HepG2 (cell line): ENCODE data around the gene PPM1M. TPM values are rescaled to one million over a fixed set of nuclear protein-coding genes. Genes with fewer than 3 reads are reported as not detected.

ENCODE experiments used
- ATAC-seq: fragments of 200-7000 bp; cut with Tn5 transposase; 3 replicates; pipeline ENCODE4 v1.9.1; 2020; ENCODE audit warnings: mild to moderate bottlenecking, moderate library complexity
- Bru-seq: library from RNA; stranded (reverse); fragments of 400-500 nt; gene quantifications from one replicate; lab custom pipeline; 2021; lab: Mats Ljungman, UMichigan
- BruChase-seq, 2 experiments: library from RNA; stranded (reverse); fragments of 400-500 nt; gene quantifications; one replicate each; lab custom pipeline; 2021; lab: Mats Ljungman, UMichigan
- BruUV-seq: library from RNA; stranded (reverse); fragments of 400-500 nt; replicated peaks from 2 replicates; lab custom pipeline; 2021; lab: Mats Ljungman, UMichigan
- CTCF ChIA-PET: fragments of 300-600 bp; formaldehyde crosslinking; extraction: SDS; loops from one replicate; lab custom pipeline; 2021; ENCODE audit warnings: low total read pairs, inconsistent platforms, low intra/inter-chr PET ratio; lab: Yijun Ruan, JAX
- POLR2A ChIA-PET: fragments of 350-600 bp; sonication (Branson Sonifier 250); formaldehyde crosslinking; loops from one replicate; lab custom pipeline; 2020; ENCODE audit warnings: antibody characterized with exemption, inconsistent platforms; lab: Yijun Ruan, JAX
- DNase-seq: peaks from one replicate; pipeline ENCODE4 v3.0.0-alpha.2; 2015; ENCODE audit warnings: low spot score
- FAIRE-seq: peaks from 3 replicates; lab custom pipeline; 2011; peaks lifted over from hg19 to GRCh38; lab: Jason Lieb, UNC
- H2AFZ ChIP-seq: one replicate; pipeline ENCODE4 v1.6.1; 2011; ENCODE audit warnings: low read length, inconsistent platforms
- H3K27ac ChIP-seq: fragments of 300-600 bp; 3 replicates; pipeline ENCODE4 v1.8.0; 2011; ENCODE audit warnings: mixed run types, mild to moderate bottlenecking, mixed read lengths, low read length, inconsistent platforms; ENCODE audit not compliant: insufficient read depth; ENCODE audit errors: extremely low read length
- H3K27me3 ChIP-seq, 2 experiments: fragments of 200-600 bp in 1 of 2; 2 replicates in 1 of 2; 3 replicates in 1 of 2; pipeline versions ENCODE4 v1.6.0 to v1.8.0; 2011; ENCODE audit warnings: low read length in 2 of 2, mild to moderate bottlenecking in 2 of 2, moderate library complexity in 2 of 2, inconsistent platforms in 1 of 2; ENCODE audit not compliant: insufficient read depth in 2 of 2, control insufficient read depth in 1 of 2
- H3K36me3 ChIP-seq, 2 experiments: fragments of 200-600 bp in 1 of 2; replicated peaks in 1 of 2; 2 replicates in 1 of 2; 3 replicates in 1 of 2; pipeline versions ENCODE4 v1.5.1 to v1.8.0; 2011; ENCODE audit warnings: low read length in 2 of 2, inconsistent platforms in 1 of 2; ENCODE audit not compliant: insufficient read depth in 2 of 2, control insufficient read depth in 1 of 2
- H3K4me1 ChIP-seq: 2 replicates; pipeline ENCODE4 v1.5.1; 2012; ENCODE audit warnings: low read length, inconsistent platforms; ENCODE audit not compliant: insufficient read depth
- H3K4me2 ChIP-seq: 2 replicates; pipeline ENCODE4 v1.6.0; 2011; ENCODE audit warnings: low read depth, low read length, inconsistent platforms
- H3K4me3 ChIP-seq, 3 experiments: fragments of 200-600 bp in 1 of 3; sonication (generic), shearing (Covaris generic) in 1 of 3; replicated peaks in 1 of 3; 2 replicates each; pipeline ENCODE4 v1.5.1; 2011 to 2016; ENCODE audit warnings: low read length in 3 of 3, inconsistent platforms in 2 of 3, low read depth in 2 of 3, mild to moderate bottlenecking in 2 of 3, control low read depth in 1 of 3, mixed read lengths in 1 of 3; ENCODE audit not compliant: insufficient read depth in 1 of 3
- H3K79me2 ChIP-seq: one replicate; pipeline ENCODE4 v1.6.1; 2011; ENCODE audit warnings: low read length, inconsistent platforms; ENCODE audit not compliant: insufficient read depth
- H3K9ac ChIP-seq: 2 replicates; pipeline ENCODE4 v1.6.0; 2011; ENCODE audit warnings: mild to moderate bottlenecking, low read depth, low read length, inconsistent platforms; ENCODE audit not compliant: insufficient read depth
- H3K9me3 ChIP-seq: 2 replicates; pipeline ENCODE4 v1.5.1; 2012; ENCODE audit warnings: mild to moderate bottlenecking, low read length
- H4K20me1 ChIP-seq: 2 replicates; pipeline ENCODE4 v1.6.0; 2011; ENCODE audit warnings: inconsistent platforms, mild to moderate bottlenecking, low read length, moderate library complexity; ENCODE audit not compliant: insufficient read depth
- EHMT2 ChIP-seq: fragments of 200-600 bp; sonication (generic); IDR thresholded peaks from 2 replicates; pipeline ENCODE4 v1.7.0; 2017; ENCODE audit warnings: antibody characterized with exemption, low read depth, low read length, borderline replicate concordance
- NFIC ChIP-seq: IDR thresholded peaks from 2 replicates; pipeline ENCODE4 v1.6.1; 2012; ENCODE audit warnings: mild to moderate bottlenecking, low read length, inconsistent platforms
- PHF20 ChIP-seq: sonication (generic); formaldehyde crosslinking; IDR thresholded peaks from 2 replicates; pipeline ENCODE4 v1.5.0; 2020; ENCODE audit warnings: mild to moderate bottlenecking, missing genetic modification reagents
- RBM22 ChIP-seq: fragments of 200-400 bp; formaldehyde crosslinking; optimal IDR thresholded peaks from 2 replicates; pipeline ENCODE3; 2017; ENCODE audit warnings: mild to moderate bottlenecking, low read length, moderate library complexity
- ZNF563 ChIP-seq: sonication (generic); formaldehyde crosslinking; IDR thresholded peaks from 2 replicates; pipeline ENCODE4 v1.8.0; 2022; ENCODE audit warnings: mild to moderate bottlenecking, moderate library complexity, missing genetic modification reagents
- ZNF570 ChIP-seq: sonication (generic); formaldehyde crosslinking; IDR thresholded peaks from 2 replicates; pipeline ENCODE4 v1.4.0; 2020; ENCODE audit warnings: mild to moderate bottlenecking, missing genetic modification reagents, borderline replicate concordance
- ZNF83 ChIP-seq: sonication (generic); formaldehyde crosslinking; IDR thresholded peaks from 2 replicates; pipeline ENCODE4 v1.4.0; 2020; ENCODE audit warnings: missing genetic modification reagents, mild to moderate bottlenecking, borderline replicate concordance
- WGBS: methylation state at CpG from one replicate; pipeline ENCODE4 v1.1.6; 2017; ENCODE audit warnings: low lambda C conversion rate; 5-methylcytosine and 5-hydroxymethylcytosine counted together
- in situ Hi-C: cut with HindIII; loops from 2 replicates; pipeline ENCODE4 v1.10.0; 2017; ENCODE audit warnings: low pct_unique_long_range_greater_than_20kb; ENCODE audit not compliant: extremely low pct_ligation_motif_present
- intact Hi-C: fragments of 100-400 bp; cut with micrococcal nuclease; formaldehyde crosslinking; loops from one replicate; pipeline ENCODE4 v1.10.0; 2022; ENCODE audit not compliant: unreplicated experiment
- long read RNA-seq, 2 experiments: library from RNA in 1 of 2; library from polyadenylated mRNA in 1 of 2; stranded (forward) in 1 of 2; unstranded in 1 of 2; transcript quantifications; one replicate each; pipeline ENCODE4 v2.0.0, GENCODE V29; 2019 to 2022
- polyA minus RNA-seq, 3 experiments: library from RNA; depleted of rRNA, polyadenylated mRNA; stranded (reverse); fragments of >200 nt; gene quantifications; 2 replicates each; pipeline ENCODE4 v1.2.3, GENCODE V29; 2011; ENCODE audit warnings: low replicate concordance in 1 of 3
- polyA plus RNA-seq, 8 experiments: library from polyadenylated mRNA; depleted of rRNA in 3 of 8; stranded (reverse) in 7 of 8; unstranded in 1 of 8; fragments of >200 nt; fragmentation: Illumina TruSeq in 4 of 8; extraction: Trizol in 4 of 8; gene quantifications; 2 replicates each; pipeline versions ENCODE4 v1.2.1 to v1.2.3, GENCODE V29; 2011 to 2016; ENCODE audit warnings: low read depth in 4 of 8, missing spikeins in 1 of 8, mixed read lengths in 1 of 8; ENCODE audit not compliant: insufficient read depth in 1 of 8
- total RNA-seq, 5 experiments: library from RNA; depleted of rRNA; stranded (reverse); fragments of >200 nt; fragmentation: Illumina TruSeq; extraction: Trizol; gene quantifications; 2 replicates each; pipeline ENCODE4 v1.2.3, GENCODE V29; 2016; ENCODE audit warnings: low read depth in 1 of 5
- TF ChIP-seq, protein P1 (sequence below): sonication (generic); formaldehyde crosslinking; IDR thresholded peaks from 2 replicates; pipeline ENCODE4 v1.8.0; 2022; ENCODE audit warnings: low read depth, missing genetic modification reagents
- TF ChIP-seq, protein P2 (sequence below): sonication (generic); formaldehyde crosslinking; IDR thresholded peaks from 2 replicates; pipeline ENCODE4 v1.4.0; 2020; ENCODE audit warnings: mild to moderate bottlenecking, missing genetic modification reagents
- TF ChIP-seq, protein P3 (sequence below): sonication (generic); formaldehyde crosslinking; IDR thresholded peaks from 2 replicates; pipeline ENCODE4 v1.5.1; 2020; ENCODE audit warnings: missing genetic modification reagents, mild to moderate bottlenecking, borderline replicate concordance

PPM1M gene
- total RNA-seq (2016; rRNA removed; fragmentation: Illumina TruSeq; extraction: Trizol) (1.5 and 2.5 TPM in 2 replicates), polyA plus RNA-seq (2011; rRNA removed) (5.9 and 6.9 TPM in 2 replicates), polyA minus RNA-seq (2011; rRNA and poly(A)+ RNA removed; ENCODE audit: low replicate concordance) (8.9 and 14.9 TPM in 2 replicates), Bru-seq, nascent RNA (percentile 35 among the genes with signal in this experiment), BruChase-seq, experiment 1, labeled RNA remaining after a 6-hour chase (percentile 37 among the genes with signal in this experiment), BruChase-seq, experiment 2, labeled RNA remaining after a 2-hour chase (percentile 34 among the genes with signal in this experiment)
- total RNA-seq (2016; cell fraction: cytosol; rRNA removed; fragmentation: Illumina TruSeq; extraction: Trizol; ENCODE audit: low read depth): 0.91 and 1.1 TPM in 2 replicates
- total RNA-seq (2016; cell fraction: insoluble cytoplasmic fraction; rRNA removed; fragmentation: Illumina TruSeq; extraction: Trizol): 2.2 and 2.4 TPM in 2 replicates
- total RNA-seq (2016; cell fraction: membrane; rRNA removed; fragmentation: Illumina TruSeq; extraction: Trizol): 2.7 and 3.5 TPM in 2 replicates
- 2.0 and 2.1 TPM in 2 replicates for total RNA-seq (2016; cell fraction: nucleus; rRNA removed; fragmentation: Illumina TruSeq; extraction: Trizol)
- polyA plus RNA-seq (2011; cell fraction: cytosol; rRNA removed): 4.4 and 5.2 TPM in 2 replicates
- 20.6 and 21.3 TPM in 2 replicates for polyA plus RNA-seq (2011; cell fraction: nucleus; rRNA removed)
- 4.0 and 4.5 TPM in 2 replicates for polyA plus RNA-seq (2012)
- polyA plus RNA-seq (2016; cell fraction: cytosol; fragmentation: Illumina TruSeq; extraction: Trizol; ENCODE audit: low read depth): 0.99 and 1.1 TPM in 2 replicates
- polyA plus RNA-seq (2016; cell fraction: insoluble cytoplasmic fraction; fragmentation: Illumina TruSeq; extraction: Trizol; ENCODE audit: low read depth): 2.0 and 2.3 TPM in 2 replicates
- polyA plus RNA-seq (2016; cell fraction: membrane; fragmentation: Illumina TruSeq; extraction: Trizol; ENCODE audit: low read depth): 2.3 and 2.5 TPM in 2 replicates
- polyA plus RNA-seq (2016; cell fraction: nucleus; fragmentation: Illumina TruSeq; extraction: Trizol; ENCODE audit: insufficient read depth, low read depth): 3.6 and 4.3 TPM in 2 replicates
- polyA minus RNA-seq (2011; cell fraction: cytosol; rRNA and poly(A)+ RNA removed): 1.5 and 1.9 TPM in 2 replicates
- 2.7 and 3.7 TPM in 2 replicates for polyA minus RNA-seq (2011; cell fraction: nucleus; rRNA and poly(A)+ RNA removed)
- long read RNA-seq, experiment 1, partial matches to known transcripts: 0 of 1 reads
- long read RNA-seq, experiment 1, other reads (novel, unspliced or antisense): 1 of 1 reads
- long read RNA-seq, experiment 2, partial matches to known transcripts: 2 of 9 reads
- long read RNA-seq, experiment 2, other reads (novel, unspliced or antisense): 4 of 9 reads

DNA sequence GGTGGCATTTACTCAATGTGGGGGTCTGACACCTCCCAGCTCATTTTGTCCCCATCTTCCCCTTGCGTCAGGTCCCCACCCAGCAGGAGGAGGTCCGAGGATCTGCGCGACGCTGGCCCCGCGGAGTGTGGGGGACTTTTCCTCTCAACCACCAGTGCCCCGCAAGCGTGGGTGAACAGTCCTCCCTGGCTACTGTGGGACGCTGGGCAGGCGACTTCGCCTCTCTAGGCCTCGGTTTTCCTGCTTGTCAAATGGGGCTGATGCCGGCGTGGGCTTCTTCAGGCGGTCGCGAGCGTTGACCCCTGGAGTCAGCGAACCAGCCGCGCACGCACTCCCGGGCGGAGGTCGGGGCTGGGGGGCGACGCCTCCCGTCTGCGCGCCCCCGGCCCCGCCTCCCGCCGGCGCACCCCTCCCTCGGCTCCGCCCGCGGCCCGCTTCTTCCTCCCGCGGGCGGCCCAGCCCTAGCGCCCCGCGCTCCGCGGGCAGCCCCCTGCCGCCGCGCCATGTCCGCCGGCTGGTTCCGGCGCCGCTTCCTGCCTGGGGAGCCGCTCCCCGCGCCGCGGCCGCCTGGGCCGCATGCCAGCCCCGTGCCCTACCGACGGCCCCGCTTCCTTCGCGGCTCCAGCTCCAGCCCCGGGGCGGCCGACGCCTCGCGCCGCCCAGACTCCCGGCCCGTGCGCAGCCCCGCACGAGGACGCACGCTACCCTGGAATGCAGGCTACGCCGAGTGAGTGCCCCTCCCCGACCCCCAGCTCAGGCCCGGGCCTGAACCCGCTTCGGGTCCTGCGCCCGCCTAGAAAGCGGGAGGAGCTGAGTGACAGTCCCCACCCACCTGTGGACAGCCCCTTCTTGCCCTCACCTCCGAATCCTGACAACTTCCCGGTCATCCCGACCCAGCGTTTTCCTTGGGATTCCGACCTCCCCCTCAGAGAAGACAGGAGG lies at the start of gene PPM1M:
Gene PPM1M (plus strand): TSS at position 438 of the 942 bp plus-strand sequence. CDS start 66 bp downstream, at position 504.
- no TSS peak for BruUV-seq
- DNase-seq (no peak), ATAC-seq (peak; percentile 41), FAIRE-seq (no peak)
- POLR2A ChIA-PET: interaction anchor here (1.2 to 1.8 kb wide), 6 partner anchors 8 to 44 kb away, joined by 3 to 18 read pairs (median 6); partner anchors contain the start of genes GLYCTK and WDR82
- Histone ChIP-seq H3K4me1 (peaks cover 42% of the 10 kb centered on the region), H3K27me3 (no peaks in the 10 kb centered on the region), H3K9me3 (no peaks in the 10 kb centered on the region), H2AFZ (no peak within 1 kb of the TSS), H3K4me2 (peak within 1 kb of the TSS; percentile 76), H4K20me1 (no peaks in the 10 kb centered on the region), H3K9ac (peak within 1 kb of the TSS; percentile 53), H3K4me3 (peak within 1 kb of the TSS; percentile 44 to 62 (median 49); a peak in 5 of 6 replicates), H3K79me2 (no peaks in the 10 kb centered on the region), H3K27ac (no peak within 1 kb of the TSS), H3K36me3 (no peaks in the 10 kb centered on the region; a peak in 1 of 5 replicates)
- CTCF ChIA-PET: no interaction called here
- intact Hi-C loops (no loop called here), in situ Hi-C loops (no loop called here)
- WGBS: 62% methylated on average over 11 of the region's 98 CpGs
- TF ChIP-seq, protein P1, sequence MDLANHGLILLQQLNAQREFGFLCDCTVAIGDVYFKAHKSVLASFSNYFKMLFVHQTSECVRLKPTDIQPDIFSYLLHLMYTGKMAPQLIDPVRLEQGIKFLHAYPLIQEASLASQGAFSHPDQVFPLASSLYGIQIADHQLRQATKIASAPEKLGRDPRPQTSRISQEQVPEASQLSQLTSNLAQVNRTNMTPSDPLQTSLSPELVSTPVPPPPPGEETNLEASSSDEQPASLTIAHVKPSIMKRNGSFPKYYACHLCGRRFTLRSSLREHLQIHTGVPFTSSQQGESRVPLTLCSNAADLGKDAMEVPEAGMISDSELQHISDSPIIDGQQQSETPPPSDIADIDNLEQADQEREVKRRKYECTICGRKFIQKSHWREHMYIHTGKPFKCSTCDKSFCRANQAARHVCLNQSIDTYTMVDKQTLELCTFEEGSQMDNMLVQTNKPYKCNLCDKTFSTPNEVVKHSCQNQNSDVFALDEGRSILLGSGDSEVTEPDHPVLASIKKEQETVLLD (CRISPR knock-in tag): peak; percentile 57; the same call in 1 of the 2 replicates
- TF ChIP-seq ZNF83 (peak; percentile 45; the same call in 1 of the 2 replicates), RBM22 (no peak), PHF20 (CRISPR knock-in tag) (peak; percentile 23; the same call in 1 of the 2 replicates), EHMT2 (no peak), ZNF570 (CRISPR knock-in tag) (0 out of 2 replicates have a peak, but pooled peaks have one; percentile 74), NFIC (no peak), ZNF563 (CRISPR knock-in tag) (peak; percentile 98)
- TF ChIP-seq, protein P2, sequence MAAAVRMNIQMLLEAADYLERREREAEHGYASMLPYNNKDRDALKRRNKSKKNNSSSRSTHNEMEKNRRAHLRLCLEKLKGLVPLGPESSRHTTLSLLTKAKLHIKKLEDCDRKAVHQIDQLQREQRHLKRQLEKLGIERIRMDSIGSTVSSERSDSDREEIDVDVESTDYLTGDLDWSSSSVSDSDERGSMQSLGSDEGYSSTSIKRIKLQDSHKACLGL (CRISPR knock-in tag): peak; percentile 51; the same call in 1 of the 2 replicates
- TF ChIP-seq, protein P3, sequence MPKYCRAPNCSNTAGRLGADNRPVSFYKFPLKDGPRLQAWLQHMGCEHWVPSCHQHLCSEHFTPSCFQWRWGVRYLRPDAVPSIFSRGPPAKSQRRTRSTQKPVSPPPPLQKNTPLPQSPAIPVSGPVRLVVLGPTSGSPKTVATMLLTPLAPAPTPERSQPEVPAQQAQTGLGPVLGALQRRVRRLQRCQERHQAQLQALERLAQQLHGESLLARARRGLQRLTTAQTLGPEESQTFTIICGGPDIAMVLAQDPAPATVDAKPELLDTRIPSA (CRISPR knock-in tag): no peak
